ENCODE measurements around the gene PAN3. TPM values are rescaled to one million over a fixed set of nuclear protein-coding genes. Genes with fewer than 3 reads are reported as not detected.

Gene PAN3
- total and polyA plus RNA-seq, 2 of the 8 experiments (the other 6 are each of a cell fraction or from before 2014, with no cell fraction given): 12.7 to 39.3 TPM

- no peaks in the 10 kb centered on the region for H3K4me1 ChIP-seq (replicated peaks in 1 of 4; ENCODE audit: control insufficient read depth in 3 of 4, insufficient read depth in 4 of 4, low read length in 3 of 4)
- POLR2A ChIA-PET (ENCODE audit: partially characterized antibody): interaction anchor here (0.9 kb wide), 1 partner anchor 83 kb away, joined by 3 read pairs; no protein-coding TSS in a partner anchor
- H3K79me1 ChIP-seq (ENCODE audit: low read depth, low read length): no peaks in the 10 kb centered on the region
- no peak overlapping the region for H3K4me2 ChIP-seq (ENCODE audit: insufficient read depth in 1 of 2, low read depth in 2 of 2, low read length in 2 of 2)
- DNase-seq (ENCODE audit: low read depth in 1 of 2, low spot score in 2 of 2): no peak
- no peaks in the 10 kb centered on the region for H3K9me3 ChIP-seq (ENCODE audit: insufficient read depth in 2 of 2, low read depth in 1 of 2, low read length in 1 of 2)
- H2BK5ac ChIP-seq (ENCODE audit: low read depth, low read length): no peak overlapping the region
- no peak overlapping the region for H3K9ac ChIP-seq (replicated peaks in 1 of 4; ENCODE audit: extremely low read depth in 1 of 4, low read depth in 3 of 4, low read length in 3 of 4)
- H2BK20ac ChIP-seq (ENCODE audit: low read length): no peak overlapping the region
- H3K27me3 ChIP-seq (replicated peaks in 1 of 4; ENCODE audit: control insufficient read depth in 3 of 4, extremely low read depth in 1 of 4, insufficient read depth in 3 of 4, low read length in 3 of 4): no peaks in the 10 kb centered on the region
- WGBS, 2 experiments (ENCODE audit: extremely low coverage in 1 of 2, insufficient coverage in 1 of 2, insufficient read length in 1 of 2, insufficient replicate concordance in 2 of 2, low coverage in 1 of 2, low lambda C conversion rate in 2 of 2, missing lambda C conversion rate in 1 of 2): 94% methylated on average over 11 of the region's 11 CpGs; no CpG with 5 or more reads in 1 of the 2 experiments
- CTCF ChIA-PET (ENCODE audit: partially characterized antibody): interaction anchor here (0.7 to 1.1 kb wide), 4 partner anchors 29 to 314 kb away, joined by 3 to 10 read pairs (median 4); no protein-coding TSS in a partner anchor
- peaks cover 0 to 18% (median 0%) of the 10 kb centered on the region in 4 experiments; a peak in 5 of 8 replicates for H3K36me3 ChIP-seq (ENCODE audit: control insufficient read depth in 2 of 4, insufficient read depth in 4 of 4, low read length in 3 of 4)
- H3K14ac ChIP-seq (ENCODE audit: insufficient read length): no peak overlapping the region
- H2BK15ac ChIP-seq (ENCODE audit: low read length): no peak overlapping the region
- no peak overlapping the region for H4K8ac ChIP-seq (ENCODE audit: extremely low read depth, insufficient read depth, low read length)
- no peak overlapping the region for H4K91ac ChIP-seq (replicated peaks; ENCODE audit: insufficient read length, low read length)
- no peak overlapping the region for H2AK5ac ChIP-seq (ENCODE audit: low read depth, low read length)
- no peak for FAIRE-seq
- H3K18ac ChIP-seq (ENCODE audit: extremely low read depth, low read length): no peak overlapping the region
- H3K79me2 ChIP-seq (ENCODE audit: control insufficient read depth in 1 of 2, insufficient read depth in 2 of 2, low read length in 2 of 2): no peaks in the 10 kb centered on the region
- H2AFZ ChIP-seq (ENCODE audit: low read length): no peak overlapping the region
- no peak overlapping the region for H3K27ac ChIP-seq (ENCODE audit: low read depth, low read length)
- H2BK120ac ChIP-seq (replicated peaks; ENCODE audit: low read depth, low read length): no peak overlapping the region
- no peak overlapping the region for H2BK12ac ChIP-seq (ENCODE audit: low read depth, low read length)
- peaks cover 0 to 2% of the 10 kb centered on the region in 2 experiments for H4K20me1 ChIP-seq (replicated peaks in 1 of 2; ENCODE audit: control insufficient read depth in 1 of 2, insufficient read depth in 2 of 2, low read length in 2 of 2)
- H3K23me2 ChIP-seq (ENCODE audit: low read depth, low read length): no peaks in the 10 kb centered on the region
- H3K4ac ChIP-seq (replicated peaks; ENCODE audit: insufficient read length, low read depth, low read length): no peak overlapping the region
- no peak overlapping the region for H3K56ac ChIP-seq (replicated peaks; ENCODE audit: insufficient read length, low read depth, low read length)
- H3K4me3 ChIP-seq (ENCODE audit: extremely low read depth in 1 of 4, insufficient read depth in 2 of 4, low read depth in 3 of 4, low read length in 4 of 4): no peak overlapping the region
- no peak overlapping the region for H3K23ac ChIP-seq (ENCODE audit: insufficient read length)
- H4K5ac ChIP-seq (ENCODE audit: insufficient read length, low read depth, low read length): no peak overlapping the region
Observed at GRCh38 chr13:28322256-28322905, 184.0 kb downstream of the PAN3 start.
